SK-N-SH treated with all-trans-retinoic acid at 6 μM for 48 hours (cell line): Measurements from ENCODE around the gene KCNH2.

Experiments
- ATAC-seq: fragments of 200-7000 bp; cut with Tn5 transposase; 3 replicates; pipeline ENCODE4 v1.9.1; 2020; ENCODE audit warnings: mild to moderate bottlenecking, moderate library complexity
- ARNTL ChIP-seq: fragments of 450-650 bp; formaldehyde crosslinking; IDR thresholded peaks from 2 replicates; pipeline ENCODE4 v1.5.0; 2020; ENCODE audit warnings: low read depth, mild to moderate bottlenecking, moderate library complexity, borderline replicate concordance
- BACH2 ChIP-seq: fragments of 250-450 bp; sonication (Bioruptor Pico); IDR thresholded peaks from 2 replicates; pipeline ENCODE4 v1.9.0; 2021; ENCODE audit warnings: mild to moderate bottlenecking, borderline replicate concordance
- CSDC2 ChIP-seq: fragments of 250-450 bp; sonication (Bioruptor Pico); IDR thresholded peaks from 2 replicates; pipeline ENCODE4 v1.5.0; 2020; ENCODE audit warnings: mild to moderate bottlenecking, moderate library complexity
- ESRRG ChIP-seq: fragments of 250-450 bp; sonication (Bioruptor Pico); IDR thresholded peaks from 2 replicates; pipeline ENCODE4 v1.6.1; 2021; ENCODE audit warnings: mild to moderate bottlenecking
- GLIS3 ChIP-seq: fragments of 250-450 bp; sonication (Bioruptor Pico); IDR thresholded peaks from 2 replicates; pipeline ENCODE4 v1.5.0; 2020; ENCODE audit warnings: mild to moderate bottlenecking, moderate library complexity
- ISL1 ChIP-seq: fragments of 250-450 bp; sonication (Bioruptor Pico); IDR thresholded peaks from 2 replicates; pipeline ENCODE4 v2.1.2; 2022; ENCODE audit warnings: mild to moderate bottlenecking, moderate library complexity
- OSR1 ChIP-seq: fragments of 250-450 bp; sonication (Bioruptor Pico); IDR thresholded peaks from 2 replicates; pipeline ENCODE4 v1.8.0; 2022; ENCODE audit warnings: moderate library complexity, mild to moderate bottlenecking, inconsistent platforms
- POU6F1 ChIP-seq: fragments of 250-450 bp; sonication (Bioruptor Pico); IDR thresholded peaks from 2 replicates; pipeline ENCODE4 v1.8.0; 2021; ENCODE audit warnings: low read depth, mild to moderate bottlenecking, moderate library complexity, borderline replicate concordance
- PPARA ChIP-seq: fragments of 250-450 bp; sonication (Bioruptor Pico); IDR thresholded peaks from 2 replicates; pipeline ENCODE4 v1.5.0; 2020; ENCODE audit warnings: mild to moderate bottlenecking, borderline replicate concordance
- RARB ChIP-seq: fragments of 250-450 bp; sonication (Bioruptor Pico); IDR thresholded peaks from 2 replicates; pipeline ENCODE4 v1.8.0; 2021; ENCODE audit warnings: mild to moderate bottlenecking, moderate library complexity
- SNAI2 ChIP-seq: fragments of 250-450 bp; sonication (Bioruptor Pico); IDR thresholded peaks from 2 replicates; pipeline ENCODE4 v1.5.0; 2020; ENCODE audit warnings: mild to moderate bottlenecking, moderate library complexity
- TCF4 ChIP-seq: fragments of 250-450 bp; sonication (Bioruptor Pico); IDR thresholded peaks from 2 replicates; pipeline ENCODE4 v1.8.0; 2021; ENCODE audit warnings: mild to moderate bottlenecking, moderate library complexity, borderline replicate concordance
- TOX ChIP-seq: fragments of 250-450 bp; sonication (Bioruptor Pico); IDR thresholded peaks from 2 replicates; pipeline ENCODE4 v1.8.0; 2021; ENCODE audit warnings: mild to moderate bottlenecking, moderate library complexity, borderline replicate concordance
- ZFP3 ChIP-seq: fragments of 250-450 bp; sonication (Bioruptor Pico); IDR thresholded peaks from 2 replicates; pipeline ENCODE4 v1.5.0; 2020; ENCODE audit warnings: mild to moderate bottlenecking, moderate library complexity
- ZFP30 ChIP-seq: fragments of 450-650 bp; formaldehyde crosslinking; IDR thresholded peaks from 2 replicates; pipeline ENCODE4 v1.5.0; 2022; ENCODE audit warnings: mild to moderate bottlenecking, moderate library complexity
- ZNF565 ChIP-seq: fragments of 450-650 bp; formaldehyde crosslinking; conservative IDR thresholded peaks from 2 replicates; pipeline ENCODE4 v1.5.0; 2020; ENCODE audit warnings: low read depth, mild to moderate bottlenecking, moderate library complexity
- ZNF70 ChIP-seq: fragments of 450-650 bp; formaldehyde crosslinking; IDR thresholded peaks from 2 replicates; pipeline ENCODE4 v1.5.0; 2020; ENCODE audit warnings: mild to moderate bottlenecking, moderate library complexity
- ZNF8 ChIP-seq: fragments of 450-650 bp; formaldehyde crosslinking; IDR thresholded peaks from 2 replicates; pipeline ENCODE4 v1.5.0; 2020; ENCODE audit warnings: mild to moderate bottlenecking, moderate library complexity
- TF ChIP-seq, protein P1 (sequence below): fragments of 250-450 bp; sonication (Bioruptor Pico); IDR thresholded peaks from 2 replicates; pipeline ENCODE4 v1.5.1; 2020; ENCODE audit warnings: low read depth, mild to moderate bottlenecking, moderate library complexity
- TF ChIP-seq, protein P2 (sequence below): fragments of 250-450 bp; sonication (Bioruptor Pico); IDR thresholded peaks from 2 replicates; pipeline ENCODE4 v1.8.0; 2020; ENCODE audit warnings: mild to moderate bottlenecking, moderate library complexity, borderline replicate concordance
- TF ChIP-seq, protein P3 (sequence below): fragments of 250-450 bp; sonication (Bioruptor Pico); IDR thresholded peaks from 2 replicates; pipeline ENCODE4 v1.5.0; 2020; ENCODE audit warnings: mild to moderate bottlenecking, moderate library complexity

Gene KCNH2

GRCh38 chr7:150951521-150951920, 26.6 kb downstream of the KCNH2 start (continued):
- no peak for TF ChIP-seq POU6F1 (CRISPR knock-in tag)

DNA sequence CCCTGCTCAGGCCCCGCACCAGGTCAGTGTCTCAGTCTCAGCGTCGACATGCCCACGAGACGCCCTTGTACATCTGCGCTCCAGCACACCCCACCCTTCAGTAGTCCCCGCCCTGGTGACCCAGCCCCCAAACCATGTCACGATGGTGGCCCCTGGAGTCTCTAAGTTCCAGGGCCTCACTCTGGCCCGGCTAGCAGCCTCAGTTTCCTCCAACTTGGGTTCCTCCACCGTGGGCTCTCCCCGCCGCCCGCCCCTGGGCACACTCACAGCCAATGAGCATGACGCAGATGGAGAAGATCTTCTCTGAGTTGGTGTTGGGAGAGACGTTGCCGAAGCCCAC, 27.0 kb downstream of the KCNH2 start:
- TF ChIP-seq TOX, result no peak
- no peak for TF ChIP-seq ESRRG
- TF ChIP-seq BACH2 (CRISPR knock-in tag), result no peak
- no peak for ATAC-seq

GRCh38 chr7:150950496-150951180, 27.5 kb downstream of the KCNH2 start:
- ATAC-seq, result no peak
- TF ChIP-seq, protein P1, sequence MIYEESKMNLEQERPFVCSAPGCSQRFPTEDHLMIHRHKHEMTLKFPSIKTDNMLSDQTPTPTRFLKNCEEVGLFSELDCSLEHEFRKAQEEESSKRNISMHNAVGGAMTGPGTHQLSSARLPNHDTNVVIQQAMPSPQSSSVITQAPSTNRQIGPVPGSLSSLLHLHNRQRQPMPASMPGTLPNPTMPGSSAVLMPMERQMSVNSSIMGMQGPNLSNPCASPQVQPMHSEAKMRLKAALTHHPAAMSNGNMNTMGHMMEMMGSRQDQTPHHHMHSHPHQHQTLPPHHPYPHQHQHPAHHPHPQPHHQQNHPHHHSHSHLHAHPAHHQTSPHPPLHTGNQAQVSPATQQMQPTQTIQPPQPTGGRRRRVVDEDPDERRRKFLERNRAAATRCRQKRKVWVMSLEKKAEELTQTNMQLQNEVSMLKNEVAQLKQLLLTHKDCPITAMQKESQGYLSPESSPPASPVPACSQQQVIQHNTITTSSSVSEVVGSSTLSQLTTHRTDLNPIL (CRISPR knock-in tag), result no peak
- TF ChIP-seq ZNF8 (CRISPR knock-in tag) (no peak), BACH2 (CRISPR knock-in tag) (no peak), PPARA (CRISPR knock-in tag) (no peak), ARNTL (no peak), RARB (no peak), GLIS3 (CRISPR knock-in tag) (no peak), ESRRG (no peak), ZFP30 (no peak), ISL1 (CRISPR knock-in tag) (no peak)
- TF ChIP-seq, protein P2, sequence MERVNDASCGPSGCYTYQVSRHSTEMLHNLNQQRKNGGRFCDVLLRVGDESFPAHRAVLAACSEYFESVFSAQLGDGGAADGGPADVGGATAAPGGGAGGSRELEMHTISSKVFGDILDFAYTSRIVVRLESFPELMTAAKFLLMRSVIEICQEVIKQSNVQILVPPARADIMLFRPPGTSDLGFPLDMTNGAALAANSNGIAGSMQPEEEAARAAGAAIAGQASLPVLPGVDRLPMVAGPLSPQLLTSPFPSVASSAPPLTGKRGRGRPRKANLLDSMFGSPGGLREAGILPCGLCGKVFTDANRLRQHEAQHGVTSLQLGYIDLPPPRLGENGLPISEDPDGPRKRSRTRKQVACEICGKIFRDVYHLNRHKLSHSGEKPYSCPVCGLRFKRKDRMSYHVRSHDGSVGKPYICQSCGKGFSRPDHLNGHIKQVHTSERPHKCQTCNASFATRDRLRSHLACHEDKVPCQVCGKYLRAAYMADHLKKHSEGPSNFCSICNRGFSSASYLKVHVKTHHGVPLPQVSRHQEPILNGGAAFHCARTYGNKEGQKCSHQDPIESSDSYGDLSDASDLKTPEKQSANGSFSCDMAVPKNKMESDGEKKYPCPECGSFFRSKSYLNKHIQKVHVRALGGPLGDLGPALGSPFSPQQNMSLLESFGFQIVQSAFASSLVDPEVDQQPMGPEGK, result no peak
- TF ChIP-seq, protein P3, sequence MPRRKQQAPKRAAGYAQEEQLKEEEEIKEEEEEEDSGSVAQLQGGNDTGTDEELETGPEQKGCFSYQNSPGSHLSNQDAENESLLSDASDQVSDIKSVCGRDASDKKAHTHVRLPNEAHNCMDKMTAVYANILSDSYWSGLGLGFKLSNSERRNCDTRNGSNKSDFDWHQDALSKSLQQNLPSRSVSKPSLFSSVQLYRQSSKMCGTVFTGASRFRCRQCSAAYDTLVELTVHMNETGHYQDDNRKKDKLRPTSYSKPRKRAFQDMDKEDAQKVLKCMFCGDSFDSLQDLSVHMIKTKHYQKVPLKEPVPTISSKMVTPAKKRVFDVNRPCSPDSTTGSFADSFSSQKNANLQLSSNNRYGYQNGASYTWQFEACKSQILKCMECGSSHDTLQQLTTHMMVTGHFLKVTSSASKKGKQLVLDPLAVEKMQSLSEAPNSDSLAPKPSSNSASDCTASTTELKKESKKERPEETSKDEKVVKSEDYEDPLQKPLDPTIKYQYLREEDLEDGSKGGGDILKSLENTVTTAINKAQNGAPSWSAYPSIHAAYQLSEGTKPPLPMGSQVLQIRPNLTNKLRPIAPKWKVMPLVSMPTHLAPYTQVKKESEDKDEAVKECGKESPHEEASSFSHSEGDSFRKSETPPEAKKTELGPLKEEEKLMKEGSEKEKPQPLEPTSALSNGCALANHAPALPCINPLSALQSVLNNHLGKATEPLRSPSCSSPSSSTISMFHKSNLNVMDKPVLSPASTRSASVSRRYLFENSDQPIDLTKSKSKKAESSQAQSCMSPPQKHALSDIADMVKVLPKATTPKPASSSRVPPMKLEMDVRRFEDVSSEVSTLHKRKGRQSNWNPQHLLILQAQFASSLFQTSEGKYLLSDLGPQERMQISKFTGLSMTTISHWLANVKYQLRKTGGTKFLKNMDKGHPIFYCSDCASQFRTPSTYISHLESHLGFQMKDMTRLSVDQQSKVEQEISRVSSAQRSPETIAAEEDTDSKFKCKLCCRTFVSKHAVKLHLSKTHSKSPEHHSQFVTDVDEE, result no peak

- ATAC-seq, result no peak
- TF ChIP-seq, protein P1 (CRISPR knock-in tag), result no peak
- TF ChIP-seq GLIS3 (CRISPR knock-in tag), result no peak
- TF ChIP-seq ZNF8 (CRISPR knock-in tag), result no peak
- no peak for TF ChIP-seq OSR1 (CRISPR knock-in tag)
- no peak for TF ChIP-seq ISL1 (CRISPR knock-in tag)
- no peak for TF ChIP-seq CSDC2 (CRISPR knock-in tag)
- no peak for TF ChIP-seq BACH2 (CRISPR knock-in tag)
- TF ChIP-seq TCF4, result no peak
- TF ChIP-seq PPARA (CRISPR knock-in tag), result no peak
- TF ChIP-seq POU6F1 (CRISPR knock-in tag), result no peak
- no peak for TF ChIP-seq ZNF565 (CRISPR knock-in tag)
- no peak for TF ChIP-seq ESRRG
- TF ChIP-seq, protein P2, result no peak
- no peak for TF ChIP-seq ARNTL
- no peak for TF ChIP-seq RARB
- TF ChIP-seq ZNF70 (CRISPR knock-in tag), result no peak
- TF ChIP-seq SNAI2 (CRISPR knock-in tag), result no peak
- TF ChIP-seq ZFP3 (CRISPR knock-in tag), result no peak
Measured at GRCh38 chr7:150949971-150950491, 28.1 kb downstream of the KCNH2 start.
